ENCODE results near the gene LIMCH1. TPM values are rescaled to one million over a fixed set of nuclear protein-coding genes. Genes with fewer than 3 reads are reported as not detected.

The LIMCH1 gene
- total RNA-seq, 1 donor from 2014 or later: 83.0 TPM

Other genes starting within 250 kb of the LIMCH1 start
- gene PHOX2B, start 210.6 kb downstream of the LIMCH1 start, total RNA-seq: not detected in 2 replicates